K562 (cell line): ENCODE data around the gene TTC16. TPM values are rescaled to one million over a fixed set of nuclear protein-coding genes. Genes with fewer than 3 reads are reported as not detected.

ENCODE experiments used
- ATAC-seq: fragments of 200-7000 bp; cut with Tn5 transposase; 3 replicates; pipeline ENCODE4 v1.9.1; 2020; ENCODE audit warnings: moderate library complexity
- BruUV-seq: library from RNA; stranded (reverse); fragments of 400-500 nt; replicated peaks from 2 replicates; lab custom pipeline; 2021; lab: Mats Ljungman, UMichigan
- CTCF ChIA-PET: fragments of 300-600 bp; formaldehyde crosslinking; extraction: SDS; loops from one replicate; lab custom pipeline; 2021; ENCODE audit warnings: low intra/inter-chr PET ratio; lab: Yijun Ruan, JAX
- POLR2A ChIA-PET: fragments of 300-600, 350-650 bp; sonication (Branson Sonifier 250); formaldehyde crosslinking; extraction: SDS; loops from one replicate; lab custom pipeline; 2021; ENCODE audit warnings: antibody characterized with exemption, inconsistent platforms; lab: Yijun Ruan, JAX
- DNase-seq, 4 experiments: peaks; one replicate each; pipeline versions ENCODE4 v3.0.0 to v3.0.0-alpha.2; 2011 to 2018; ENCODE audit warnings: low spot score in 3 of 4, mixed read lengths in 3 of 4; ENCODE audit errors: extremely low read depth in 1 of 4
- FAIRE-seq: peaks from 2 replicates; lab custom pipeline; 2011; peaks lifted over from hg19 to GRCh38; lab: Jason Lieb, UNC
- H2AFZ ChIP-seq: 2 replicates; pipeline ENCODE4 v1.6.0; 2011; ENCODE audit warnings: low read depth, low read length, control low read depth, inconsistent platforms
- H3K27ac ChIP-seq: fragments of 200-600 bp; 3 replicates; pipeline ENCODE4 v1.8.0; 2011; ENCODE audit warnings: low read depth, mild to moderate bottlenecking, control low read depth, inconsistent platforms, low read length, moderate library complexity, mixed read lengths; ENCODE audit errors: extremely low read depth
- H3K27me3 ChIP-seq, 2 experiments: fragments of 300-600 bp in 1 of 2; 2 replicates in 1 of 2; 3 replicates in 1 of 2; pipeline versions ENCODE4 v1.6.0 to v1.8.0; 2011; ENCODE audit warnings: inconsistent platforms in 2 of 2, low read length in 2 of 2, mild to moderate bottlenecking in 1 of 2, mixed read lengths in 1 of 2, moderate library complexity in 1 of 2; ENCODE audit not compliant: control insufficient read depth in 2 of 2, insufficient read depth in 2 of 2
- H3K36me3 ChIP-seq: fragments of 300-600 bp; 3 replicates; pipeline ENCODE4 v1.8.0; 2011; ENCODE audit warnings: mild to moderate bottlenecking, low read length, inconsistent platforms; ENCODE audit not compliant: control insufficient read depth, insufficient read depth
- H3K4me1 ChIP-seq, 2 experiments: fragments of 200-600 bp in 1 of 2; replicated peaks in 1 of 2; 2 replicates in 1 of 2; 3 replicates in 1 of 2; pipeline versions ENCODE4 v1.5.1 to v1.8.0; 2011; ENCODE audit warnings: inconsistent platforms in 2 of 2, low read length in 2 of 2, mild to moderate bottlenecking in 1 of 2, mixed read lengths in 1 of 2, moderate library complexity in 1 of 2; ENCODE audit not compliant: control insufficient read depth in 2 of 2, insufficient read depth in 2 of 2
- H3K4me2 ChIP-seq: 2 replicates; pipeline ENCODE4 v1.6.1; 2011; ENCODE audit warnings: low read length, control low read depth, inconsistent platforms, mixed read lengths; ENCODE audit not compliant: insufficient read depth
- H3K4me3 ChIP-seq: fragments of 200-600 bp; sonication (generic), shearing (Covaris generic); 2 replicates; pipeline ENCODE4 v1.5.1; 2016; ENCODE audit warnings: control low read depth, inconsistent platforms
- H3K79me2 ChIP-seq: fragments of 200-600 bp; 3 replicates; pipeline ENCODE4 v1.8.0; 2011; ENCODE audit warnings: low read length, inconsistent platforms; ENCODE audit not compliant: control insufficient read depth, insufficient read depth
- H3K9ac ChIP-seq, 2 experiments: 2 replicates each; pipeline versions ENCODE4 v1.6.0 to v1.6.1; 2011; ENCODE audit warnings: low read depth in 2 of 2, low read length in 2 of 2, control low read depth in 1 of 2, inconsistent platforms in 1 of 2, mild to moderate bottlenecking in 1 of 2, mixed read lengths in 1 of 2; ENCODE audit not compliant: insufficient read depth in 1 of 2
- H3K9me1 ChIP-seq: one replicate; pipeline ENCODE4 v1.6.0; 2011; ENCODE audit warnings: inconsistent platforms, mild to moderate bottlenecking, low read length, moderate library complexity; ENCODE audit not compliant: control insufficient read depth, insufficient read depth
- H3K9me3 ChIP-seq: replicated peaks from 2 replicates; pipeline ENCODE4 v1.5.1; 2011; ENCODE audit warnings: low read depth, low read length, inconsistent platforms; ENCODE audit not compliant: control insufficient read depth, insufficient read depth
- H4K20me1 ChIP-seq: replicated peaks from 2 replicates; pipeline ENCODE4 v1.6.1; 2011; ENCODE audit warnings: low read length, inconsistent platforms, mixed read lengths; ENCODE audit not compliant: control insufficient read depth, insufficient read depth
- ESRRA ChIP-seq: fragments of 450-650 bp; IDR thresholded peaks from 2 replicates; pipeline ENCODE4 v1.6.1; 2014; ENCODE audit warnings: low read depth, mild to moderate bottlenecking, moderate library complexity, borderline replicate concordance
- FOXO4 ChIP-seq: fragments of 450-650 bp; formaldehyde crosslinking; IDR thresholded peaks from 2 replicates; pipeline ENCODE4 v1.4.0; 2020; ENCODE audit warnings: mild to moderate bottlenecking, moderate library complexity
- HCFC1 ChIP-seq: IDR thresholded peaks from 2 replicates; pipeline ENCODE4 v1.6.1; 2012; ENCODE audit warnings: low read depth, low read length, improper control_type of control experiment
- NKRF ChIP-seq: fragments of 450-650 bp; IDR thresholded peaks from 2 replicates; pipeline ENCODE4 v1.6.1; 2016; ENCODE audit warnings: borderline replicate concordance
- ZFP91 ChIP-seq: sonication (generic); formaldehyde crosslinking; IDR thresholded peaks from 2 replicates; pipeline ENCODE4 v1.8.0; 2022; ENCODE audit warnings: mild to moderate bottlenecking, missing genetic modification reagents
- ZNF274 ChIP-seq: IDR thresholded peaks from 2 replicates; pipeline ENCODE4 v1.6.1; 2011; ENCODE audit warnings: low read depth, mild to moderate bottlenecking, low read length, moderate library complexity, borderline replicate concordance
- ZNF583 ChIP-seq: fragments of 250-450 bp; sonication (Bioruptor Pico); IDR thresholded peaks from 2 replicates; pipeline ENCODE4 v1.4.0; 2020
- ZNF609 ChIP-seq: sonication (generic); formaldehyde crosslinking; IDR thresholded peaks from 2 replicates; pipeline ENCODE4 v1.8.1; 2023; ENCODE audit warnings: missing genetic modification reagents, mild to moderate bottlenecking, borderline replicate concordance
- WGBS: fragments of 100-300 bp; shearing (Covaris generic); methylation state at CpG from one replicate; pipeline ENCODE4 v1.1.6; 2016; ENCODE audit warnings: low coverage, mixed read lengths; ENCODE audit not compliant: insufficient coverage; ENCODE audit errors: missing lambda C conversion rate; 5-methylcytosine and 5-hydroxymethylcytosine counted together
- in situ Hi-C: fragments of 300-500 bp; cut with MboI; formaldehyde crosslinking; loops from 4 replicates; pipeline ENCODE4 v1.15.0; 2018; ENCODE audit warnings: inconsistent platforms, mixed read lengths
- intact Hi-C: fragments of 100-400 bp; cut with micrococcal nuclease; formaldehyde crosslinking; loops from 2 replicates; pipeline ENCODE4 v1.14.2; 2022
- polyA plus RNA-seq, 8 experiments: library from polyadenylated mRNA; depleted of rRNA in 4 of 8; stranded (reverse) in 5 of 8; unstranded in 3 of 8; fragments of >200 nt; fragmentation: Nextera tagmentation in 2 of 8; fragmentation: Illumina TruSeq in 1 of 8; extraction: Ambion mirVana in 2 of 8; extraction: Trizol in 1 of 8; gene quantifications; 2 replicates each; pipeline versions ENCODE4 v1.2.1 to v1.2.3, GENCODE V29; 2011 to 2014; ENCODE audit warnings: inconsistent platforms in 1 of 8, missing spikeins in 1 of 8
- total RNA-seq, 7 experiments: library from RNA; depleted of rRNA in 6 of 7; stranded (reverse); fragments of >200 nt in 6 of 7; fragmentation: Illumina TruSeq in 2 of 7; extraction: Trizol in 2 of 7; gene quantifications; 2 replicates each; pipeline versions ENCODE4 v1.2.1 to v1.2.3, GENCODE V29; 2011 to 2021; ENCODE audit warnings: low replicate concordance in 1 of 7

Gene TTC16
- total and polyA plus RNA-seq, 9 of the 15 experiments (the other 6 are each of a cell fraction or from before 2014, with no cell fraction given), result 0.11 TPM; not detected in 8

- H3K27ac ChIP-seq, result no peak overlapping the region; the same call in 2 of the 3 replicates
- POLR2A ChIA-PET, result interaction anchor here (0.8 kb wide), 1 partner anchor 44 kb away, joined by 3 read pairs; the partner anchor contains the start of gene TOR2A
- TF ChIP-seq ZNF274 (no peak), FOXO4 (CRISPR knock-in tag) (no peak), ESRRA (no peak), NKRF (no peak), ZNF609 (CRISPR knock-in tag) (no peak), HCFC1 (no peak), ZNF583 (CRISPR knock-in tag) (no peak), ZFP91 (CRISPR knock-in tag) (no peak)
These were observed 63.5 kb downstream of the TTC16 start for GRCh38 chr9:127779136-127779981.

More at GRCh38 chr9:127779136-127779981, 63.5 kb downstream of the TTC16 start:
- in situ Hi-C loops (no loop called here), intact Hi-C loops (no loop called here)
- DNase-seq, result peak in 1 of 4 experiments; percentile 38
- CTCF ChIA-PET, result no interaction called here
- Histone ChIP-seq H3K9ac (peak overlapping the region; percentile 4 to 75; a peak in 3 of 4 replicates), H3K4me1 (peaks cover 24 to 49% of the 10 kb centered on the region in 2 experiments), H3K9me1 (no peaks in the 10 kb centered on the region), H3K36me3 (no peaks in the 10 kb centered on the region), H3K9me3 (no peaks in the 10 kb centered on the region), H3K27me3 (no peaks in the 10 kb centered on the region), H2AFZ (peak overlapping the region; percentile 3; the same call in 1 of the 2 replicates), H3K4me2 (peak overlapping the region; percentile 6; the same call in 1 of the 2 replicates), H3K79me2 (no peaks in the 10 kb centered on the region), H4K20me1 (no peaks in the 10 kb centered on the region), H3K4me3 (no peak overlapping the region)
- peak; percentile 59 for ATAC-seq
- BruUV-seq, result no TSS peak
- 60% methylated on average over 16 of the region's 17 CpGs for WGBS
- FAIRE-seq, result peak; percentile 54
